K562 (cell line): ENCODE results near the gene MRPS10. TPM values are rescaled to one million over a fixed set of nuclear protein-coding genes. Genes with fewer than 3 reads are reported as not detected.

ENCODE experiments used
- BMI1 ChIP-seq: fragments of 150-350 bp; IDR thresholded peaks from 2 replicates; pipeline ENCODE4 v1.6.1; 2014; ENCODE audit warnings: low read length
- CBX1 ChIP-seq: sonication (generic); IDR thresholded peaks from 2 replicates; pipeline ENCODE4 v1.6.1; 2016; ENCODE audit warnings: antibody characterized with exemption, low read depth, mild to moderate bottlenecking
- DNMT1 ChIP-seq: fragments of 450-650 bp; IDR thresholded peaks from 2 replicates; pipeline ENCODE4 v1.6.1; 2016; ENCODE audit warnings: antibody characterized with exemption, mild to moderate bottlenecking
- ETV5 ChIP-seq: sonication (generic); formaldehyde crosslinking; IDR thresholded peaks from 2 replicates; pipeline ENCODE4 v1.4.0; 2020; ENCODE audit warnings: low read depth, mild to moderate bottlenecking, missing genetic modification reagents
- MTA1 ChIP-seq: fragments of 450-650 bp; IDR thresholded peaks from 2 replicates; pipeline ENCODE4 v1.6.1; 2017; ENCODE audit warnings: borderline replicate concordance
- NFIC ChIP-seq: fragments of 450-650 bp; IDR thresholded peaks from 2 replicates; pipeline ENCODE4 v1.6.1; 2017; ENCODE audit warnings: mild to moderate bottlenecking, inconsistent platforms
- RBM15 ChIP-seq: fragments of 200-400 bp; formaldehyde crosslinking; IDR thresholded peaks from 2 replicates; pipeline ENCODE4 v1.6.1; 2018; ENCODE audit warnings: mild to moderate bottlenecking, low read length, moderate library complexity; ENCODE audit not compliant: insufficient read depth
- SIX5 ChIP-seq, 2 experiments: IDR thresholded peaks; 2 replicates each; pipeline ENCODE4 v1.6.1; 2011; ENCODE audit warnings: low read length in 2 of 2, borderline replicate concordance in 1 of 2, low read depth in 1 of 2, mild to moderate bottlenecking in 1 of 2, moderate library complexity in 1 of 2; ENCODE audit not compliant: insufficient read depth in 1 of 2
- TAF7 ChIP-seq: fragments of 450-650 bp; IDR thresholded peaks from 2 replicates; pipeline ENCODE4 v1.6.1; 2016; ENCODE audit warnings: missing genetic modification characterization, missing compliant biosample characterization
- TCF7L2 ChIP-seq: fragments of 150-350 bp; IDR thresholded peaks from 2 replicates; pipeline ENCODE4 v1.6.1; 2016; ENCODE audit warnings: low read depth, mild to moderate bottlenecking, low read length, moderate library complexity
- TFAM ChIP-seq: fragments of 250-450 bp; sonication (Bioruptor Pico); conservative IDR thresholded peaks from 2 replicates; pipeline ENCODE4 v1.5.0; 2021; ENCODE audit warnings: mild to moderate bottlenecking, moderate library complexity
- ZNF23 ChIP-seq: fragments of 250-450 bp; sonication (Bioruptor Pico); IDR thresholded peaks from 2 replicates; pipeline ENCODE4 v1.4.0; 2020; ENCODE audit warnings: mild to moderate bottlenecking
- ZNF24 ChIP-seq: fragments of 450-650 bp; IDR thresholded peaks from 2 replicates; pipeline ENCODE4 v1.6.1; 2016
- ZNF282 ChIP-seq: sonication (generic); formaldehyde crosslinking; IDR thresholded peaks from 2 replicates; pipeline ENCODE4 v1.8.1; 2023; ENCODE audit warnings: missing genetic modification reagents
- polyA plus RNA-seq, 8 experiments: library from polyadenylated mRNA; depleted of rRNA in 4 of 8; stranded (reverse) in 5 of 8; unstranded in 3 of 8; fragments of >200 nt; fragmentation: Nextera tagmentation in 2 of 8; fragmentation: Illumina TruSeq in 1 of 8; extraction: Ambion mirVana in 2 of 8; extraction: Trizol in 1 of 8; gene quantifications; 2 replicates each; pipeline versions ENCODE4 v1.2.1 to v1.2.3, GENCODE V29; 2011 to 2014; ENCODE audit warnings: inconsistent platforms in 1 of 8, missing spikeins in 1 of 8
- total RNA-seq, 7 experiments: library from RNA; depleted of rRNA in 6 of 7; stranded (reverse); fragments of >200 nt in 6 of 7; fragmentation: Illumina TruSeq in 2 of 7; extraction: Trizol in 2 of 7; gene quantifications; 2 replicates each; pipeline versions ENCODE4 v1.2.1 to v1.2.3, GENCODE V29; 2011 to 2021; ENCODE audit warnings: low replicate concordance in 1 of 7
- TF ChIP-seq, protein P1 (sequence below): fragments of 250-450 bp; sonication (Bioruptor Pico); IDR thresholded peaks from 2 replicates; pipeline ENCODE4 v1.8.0; 2022; ENCODE audit warnings: moderate library complexity, mild to moderate bottlenecking, inconsistent platforms
- TF ChIP-seq, protein P2 (sequence below), 2 experiments: fragments of 450-650 bp in 1 of 2; IDR thresholded peaks; 2 replicates each; pipeline ENCODE4 v1.6.1; 2011 to 2017; ENCODE audit warnings: low read depth in 2 of 2, antibody characterized with exemption in 1 of 2, borderline replicate concordance in 1 of 2, low read length in 1 of 2, mild to moderate bottlenecking in 1 of 2, mixed read lengths in 1 of 2; ENCODE audit not compliant: control insufficient read depth in 1 of 2
- TF ChIP-seq, protein P3 (sequence below): fragments of 250-450 bp; sonication (Bioruptor Pico); IDR thresholded peaks from 2 replicates; pipeline ENCODE4 v1.5.0; 2020; ENCODE audit warnings: mild to moderate bottlenecking, borderline replicate concordance
- TF ChIP-seq, protein P4 (sequence below): sonication (generic); formaldehyde crosslinking; IDR thresholded peaks from 2 replicates; pipeline ENCODE4 v1.9.0; 2022; ENCODE audit warnings: mild to moderate bottlenecking, missing genetic modification reagents
- TF ChIP-seq, protein P5 (sequence below): fragments of 250-450 bp; sonication (Bioruptor Pico); IDR thresholded peaks from 2 replicates; pipeline ENCODE4 v1.8.0; 2021; ENCODE audit warnings: borderline replicate concordance, mild to moderate bottlenecking, moderate library complexity; ENCODE audit not compliant: poor library complexity, severe bottlenecking
- TF ChIP-seq, protein P6 (sequence below): sonication (generic); formaldehyde crosslinking; IDR thresholded peaks from 2 replicates; pipeline ENCODE4 v1.8.0; 2022; ENCODE audit warnings: mild to moderate bottlenecking, missing genetic modification reagents

Gene MRPS10
- total and polyA plus RNA-seq, 9 of the 15 experiments (the other 6 are each of a cell fraction or from before 2014, with no cell fraction given) = 48.6 to 166 (median 93.7) TPM

DNA sequence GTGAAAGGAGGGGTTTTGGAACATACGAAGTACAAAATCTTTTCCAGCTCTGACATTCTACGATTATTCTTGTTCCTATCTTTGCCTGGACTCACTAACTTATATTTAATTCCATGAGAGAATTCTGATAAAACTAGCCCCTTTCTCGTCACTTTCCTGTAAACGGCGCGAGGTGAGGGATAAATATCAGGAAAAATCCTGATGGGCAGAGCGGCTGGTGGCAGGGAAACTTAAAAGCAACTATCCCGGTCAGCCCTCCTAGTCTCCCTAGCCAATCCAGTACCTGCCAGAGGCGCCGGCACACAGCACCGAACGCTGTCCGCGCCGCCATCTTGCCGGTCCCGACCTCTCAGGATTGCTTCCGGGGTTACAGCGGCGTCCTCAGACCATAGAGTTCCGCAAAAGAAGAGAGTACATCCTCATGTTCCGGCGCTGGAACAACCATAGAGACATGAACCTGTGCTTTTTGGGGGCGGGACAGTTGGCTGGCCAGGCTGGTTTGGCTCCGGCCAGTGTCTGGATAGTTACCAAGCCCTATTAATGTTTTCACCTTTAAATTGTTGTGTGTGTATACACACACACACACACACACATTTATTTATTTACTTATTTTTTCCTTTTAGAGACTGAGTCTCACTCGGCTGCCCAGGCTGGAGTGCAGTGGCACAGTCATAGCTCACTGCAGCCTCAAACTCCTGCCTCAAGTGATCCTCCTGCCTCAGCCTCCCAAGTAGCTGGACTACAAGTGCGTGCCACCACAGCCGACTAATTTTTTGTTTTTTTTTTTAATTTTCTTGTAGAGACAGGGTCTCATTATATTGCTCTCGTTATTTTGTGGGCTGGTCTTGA is at the start of gene MRPS10 (continued):
- TF ChIP-seq RBM15 = no peak
- TF ChIP-seq, protein P1, sequence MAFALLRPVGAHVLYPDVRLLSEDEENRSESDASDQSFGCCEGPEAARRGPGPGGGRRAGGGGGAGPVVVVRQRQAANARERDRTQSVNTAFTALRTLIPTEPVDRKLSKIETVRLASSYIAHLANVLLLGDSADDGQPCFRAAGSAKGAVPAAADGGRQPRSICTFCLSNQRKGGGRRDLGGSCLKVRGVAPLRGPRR (CRISPR knock-in tag) = no peak
- TF ChIP-seq, protein P2, sequence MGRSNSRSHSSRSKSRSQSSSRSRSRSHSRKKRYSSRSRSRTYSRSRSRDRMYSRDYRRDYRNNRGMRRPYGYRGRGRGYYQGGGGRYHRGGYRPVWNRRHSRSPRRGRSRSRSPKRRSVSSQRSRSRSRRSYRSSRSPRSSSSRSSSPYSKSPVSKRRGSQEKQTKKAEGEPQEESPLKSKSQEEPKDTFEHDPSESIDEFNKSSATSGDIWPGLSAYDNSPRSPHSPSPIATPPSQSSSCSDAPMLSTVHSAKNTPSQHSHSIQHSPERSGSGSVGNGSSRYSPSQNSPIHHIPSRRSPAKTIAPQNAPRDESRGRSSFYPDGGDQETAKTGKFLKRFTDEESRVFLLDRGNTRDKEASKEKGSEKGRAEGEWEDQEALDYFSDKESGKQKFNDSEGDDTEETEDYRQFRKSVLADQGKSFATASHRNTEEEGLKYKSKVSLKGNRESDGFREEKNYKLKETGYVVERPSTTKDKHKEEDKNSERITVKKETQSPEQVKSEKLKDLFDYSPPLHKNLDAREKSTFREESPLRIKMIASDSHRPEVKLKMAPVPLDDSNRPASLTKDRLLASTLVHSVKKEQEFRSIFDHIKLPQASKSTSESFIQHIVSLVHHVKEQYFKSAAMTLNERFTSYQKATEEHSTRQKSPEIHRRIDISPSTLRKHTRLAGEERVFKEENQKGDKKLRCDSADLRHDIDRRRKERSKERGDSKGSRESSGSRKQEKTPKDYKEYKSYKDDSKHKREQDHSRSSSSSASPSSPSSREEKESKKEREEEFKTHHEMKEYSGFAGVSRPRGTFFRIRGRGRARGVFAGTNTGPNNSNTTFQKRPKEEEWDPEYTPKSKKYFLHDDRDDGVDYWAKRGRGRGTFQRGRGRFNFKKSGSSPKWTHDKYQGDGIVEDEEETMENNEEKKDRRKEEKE (IDR thresholded peaks at IDR 0.05; ENCODE audit: borderline replicate concordance in 1 of 2, control insufficient read depth in 1 of 2, low read depth in 2 of 2, low read length in 1 of 2) = peak in 1 of 2 experiments; percentile 79; a peak in 1 of 4 replicates
- no peak for TF ChIP-seq ZNF23 (CRISPR knock-in tag)
- TF ChIP-seq, protein P3, sequence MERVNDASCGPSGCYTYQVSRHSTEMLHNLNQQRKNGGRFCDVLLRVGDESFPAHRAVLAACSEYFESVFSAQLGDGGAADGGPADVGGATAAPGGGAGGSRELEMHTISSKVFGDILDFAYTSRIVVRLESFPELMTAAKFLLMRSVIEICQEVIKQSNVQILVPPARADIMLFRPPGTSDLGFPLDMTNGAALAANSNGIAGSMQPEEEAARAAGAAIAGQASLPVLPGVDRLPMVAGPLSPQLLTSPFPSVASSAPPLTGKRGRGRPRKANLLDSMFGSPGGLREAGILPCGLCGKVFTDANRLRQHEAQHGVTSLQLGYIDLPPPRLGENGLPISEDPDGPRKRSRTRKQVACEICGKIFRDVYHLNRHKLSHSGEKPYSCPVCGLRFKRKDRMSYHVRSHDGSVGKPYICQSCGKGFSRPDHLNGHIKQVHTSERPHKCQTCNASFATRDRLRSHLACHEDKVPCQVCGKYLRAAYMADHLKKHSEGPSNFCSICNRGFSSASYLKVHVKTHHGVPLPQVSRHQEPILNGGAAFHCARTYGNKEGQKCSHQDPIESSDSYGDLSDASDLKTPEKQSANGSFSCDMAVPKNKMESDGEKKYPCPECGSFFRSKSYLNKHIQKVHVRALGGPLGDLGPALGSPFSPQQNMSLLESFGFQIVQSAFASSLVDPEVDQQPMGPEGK (CRISPR knock-in tag) = no peak
- TF ChIP-seq ETV5 = peak; percentile 69
- TF ChIP-seq, protein P4, sequence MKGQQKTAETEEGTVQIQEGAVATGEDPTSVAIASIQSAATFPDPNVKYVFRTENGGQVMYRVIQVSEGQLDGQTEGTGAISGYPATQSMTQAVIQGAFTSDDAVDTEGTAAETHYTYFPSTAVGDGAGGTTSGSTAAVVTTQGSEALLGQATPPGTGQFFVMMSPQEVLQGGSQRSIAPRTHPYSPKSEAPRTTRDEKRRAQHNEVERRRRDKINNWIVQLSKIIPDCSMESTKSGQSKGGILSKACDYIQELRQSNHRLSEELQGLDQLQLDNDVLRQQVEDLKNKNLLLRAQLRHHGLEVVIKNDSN (CRISPR knock-in tag) = no peak
- TF ChIP-seq, protein P5, sequence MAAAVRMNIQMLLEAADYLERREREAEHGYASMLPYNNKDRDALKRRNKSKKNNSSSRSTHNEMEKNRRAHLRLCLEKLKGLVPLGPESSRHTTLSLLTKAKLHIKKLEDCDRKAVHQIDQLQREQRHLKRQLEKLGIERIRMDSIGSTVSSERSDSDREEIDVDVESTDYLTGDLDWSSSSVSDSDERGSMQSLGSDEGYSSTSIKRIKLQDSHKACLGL = no peak
- TF ChIP-seq TCF7L2 = no peak
- no peak for TF ChIP-seq ZNF282
- TF ChIP-seq TAF7 = peak; percentile 98
- no peak for TF ChIP-seq BMI1
- TF ChIP-seq, protein P6, sequence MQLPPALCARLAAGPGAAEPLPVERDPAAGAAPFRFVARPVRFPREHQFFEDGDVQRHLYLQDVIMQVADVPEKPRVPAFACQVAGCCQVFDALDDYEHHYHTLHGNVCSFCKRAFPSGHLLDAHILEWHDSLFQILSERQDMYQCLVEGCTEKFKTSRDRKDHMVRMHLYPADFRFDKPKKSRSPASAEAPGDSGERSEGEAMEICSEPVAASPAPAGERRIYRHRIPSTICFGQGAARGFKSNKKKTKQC (CRISPR knock-in tag) = no peak
- TF ChIP-seq ZNF24 = no peak
- peak; percentile 30 for TF ChIP-seq NFIC
- TF ChIP-seq DNMT1 = peak; percentile 53; the same call in 1 of the 2 replicates
- no peak for TF ChIP-seq TFAM (CRISPR knock-in tag)
- TF ChIP-seq CBX1 = peak; percentile 75; the same call in 1 of the 2 replicates
- TF ChIP-seq SIX5 (IDR thresholded peaks at IDR 0.05; ENCODE audit: borderline replicate concordance in 1 of 2, insufficient read depth in 1 of 2, low read depth in 1 of 2, low read length in 2 of 2) = peak; percentile 24 to 37; a peak in 2 of 4 replicates
- TF ChIP-seq MTA1 = peak; percentile 24; the same call in 1 of the 2 replicates
